ENCODE data around the gene CERK. TPM values are rescaled to one million over a fixed set of nuclear protein-coding genes. Genes with fewer than 3 reads are reported as not detected.
"Not testable (repeated sequence)": the region's sequence is repeated elsewhere in the genome, so short reads cannot be mapped to it uniquely, and the experiment has no call there.

CERK gene
- total RNA-seq, 2 donors from 2014 or later = 164 to 174 TPM

- Mint-ChIP-seq H3K27ac (no peak overlapping the region), H3K4me3 (no peak overlapping the region), H3K27me3 (no peaks in the 10 kb centered on the region), H3K36me3 (ENCODE audit: low read depth) (peaks cover 2% of the 10 kb centered on the region), H3K4me1 (peaks cover 16% of the 10 kb centered on the region)
- H3K9me3 ChIP-seq (ENCODE audit: control insufficient read depth, low read length, poor library complexity, severe bottlenecking) = no peaks in the 10 kb centered on the region
- DNase-seq (no peak), ATAC-seq (no peak)
Measured at GRCh38 chr22:46649141-46650077, 88.6 kb downstream of the CERK start.

GRCh38 chr22:46648225-46648820 is 89.7 kb downstream of the CERK start:
- not testable (repeated sequence) for DNase-seq; H3K4me3 Mint-ChIP-seq; H3K27ac Mint-ChIP-seq; H3K27me3 Mint-ChIP-seq; H3K36me3 Mint-ChIP-seq (ENCODE audit: low read depth); H3K9me3 ChIP-seq (ENCODE audit: control insufficient read depth, low read length, poor library complexity, severe bottlenecking); ATAC-seq
- peaks cover 20% of the 10 kb centered on the region for H3K4me1 Mint-ChIP-seq

DNA sequence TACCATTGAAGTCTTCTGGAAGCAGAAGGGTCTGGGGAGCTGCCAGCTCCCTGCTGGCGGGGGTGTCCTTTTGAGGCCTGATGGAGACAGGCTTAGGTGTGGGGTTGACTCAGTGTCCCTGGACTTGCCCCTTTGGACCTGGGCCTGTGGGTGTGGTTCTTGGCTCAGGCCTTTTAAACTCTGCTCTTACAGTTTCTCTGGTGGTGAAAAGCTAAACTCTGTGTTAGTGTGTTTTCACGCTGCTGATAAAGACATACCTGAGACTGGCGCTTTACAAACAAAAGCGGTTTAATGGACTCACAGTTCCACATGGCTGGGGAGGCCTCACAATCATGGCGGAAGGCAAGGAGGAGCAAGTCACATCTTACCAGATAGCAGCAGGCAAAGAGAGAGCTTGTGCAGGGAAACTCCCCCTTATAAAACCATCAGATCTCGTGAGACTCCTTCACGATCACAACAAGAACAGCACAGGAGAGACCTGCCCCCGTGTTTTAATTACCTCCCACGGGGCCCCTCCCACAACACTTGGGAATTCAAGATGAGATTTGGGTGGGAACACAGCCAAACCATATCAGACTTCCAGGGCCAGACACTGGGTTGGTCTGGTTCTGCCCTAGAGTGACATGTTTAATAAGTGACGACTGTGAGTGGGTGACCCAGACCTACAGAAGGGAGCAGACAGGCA is 91.4 kb downstream of the CERK start:
- peaks cover 2% of the 10 kb centered on the region for H3K36me3 Mint-ChIP-seq (ENCODE audit: low read depth)
- no peaks in the 10 kb centered on the region for H3K27me3 Mint-ChIP-seq
- DNase-seq (no peak), ATAC-seq (no peak)
- H3K9me3 ChIP-seq (ENCODE audit: control insufficient read depth, low read length, poor library complexity, severe bottlenecking) = no peaks in the 10 kb centered on the region
- H3K27ac Mint-ChIP-seq = no peak overlapping the region
- H3K4me3 Mint-ChIP-seq = no peak overlapping the region
- peaks cover 12% of the 10 kb centered on the region for H3K4me1 Mint-ChIP-seq

DNA sequence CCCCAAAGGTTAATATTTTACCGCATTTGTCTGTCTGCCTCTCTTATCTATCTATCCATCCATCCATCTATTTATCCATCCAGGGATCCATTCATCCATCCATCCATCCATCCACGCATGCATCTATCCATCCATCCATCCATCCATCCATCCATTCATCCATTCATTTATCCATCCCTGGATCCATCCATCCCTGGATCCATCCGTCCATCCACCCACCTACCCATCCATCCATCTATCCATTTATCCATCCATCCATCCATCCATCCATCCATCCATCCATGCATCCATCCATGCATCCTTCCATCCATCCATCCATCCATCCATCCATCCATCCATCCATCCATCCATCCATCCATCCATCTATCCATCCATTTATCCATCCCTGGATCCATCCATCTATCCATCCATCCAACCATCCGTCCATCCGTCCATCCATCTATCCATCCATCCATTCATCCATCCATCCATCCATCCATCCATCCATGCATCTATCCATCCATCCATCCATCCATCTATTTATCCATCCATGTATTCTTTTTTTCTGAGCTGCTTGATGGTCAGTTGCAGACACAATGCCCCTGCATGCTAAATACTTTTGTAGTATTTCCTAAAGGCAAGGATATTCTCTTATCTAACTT is 95.1 kb downstream of the CERK start:
- ATAC-seq; H3K27ac Mint-ChIP-seq; H3K4me3 Mint-ChIP-seq; DNase-seq; H3K36me3 Mint-ChIP-seq (ENCODE audit: low read depth); H3K9me3 ChIP-seq (ENCODE audit: control insufficient read depth, low read length, poor library complexity, severe bottlenecking); H3K27me3 Mint-ChIP-seq: not testable (repeated sequence)
- H3K4me1 Mint-ChIP-seq = peaks cover 12% of the 10 kb centered on the region

GRCh38 chr22:46641811-46642266 is 96.2 kb downstream of the CERK start:
- H3K4me3 Mint-ChIP-seq = no peak overlapping the region
- H3K27ac Mint-ChIP-seq = no peak overlapping the region
- H3K36me3 Mint-ChIP-seq (ENCODE audit: low read depth) = no peaks in the 10 kb centered on the region
- no peak for DNase-seq
- H3K4me1 Mint-ChIP-seq = peaks cover 12% of the 10 kb centered on the region
- no peak for ATAC-seq
- no peaks in the 10 kb centered on the region for H3K9me3 ChIP-seq (ENCODE audit: control insufficient read depth, low read length, poor library complexity, severe bottlenecking)
- H3K27me3 Mint-ChIP-seq = no peaks in the 10 kb centered on the region

DNA sequence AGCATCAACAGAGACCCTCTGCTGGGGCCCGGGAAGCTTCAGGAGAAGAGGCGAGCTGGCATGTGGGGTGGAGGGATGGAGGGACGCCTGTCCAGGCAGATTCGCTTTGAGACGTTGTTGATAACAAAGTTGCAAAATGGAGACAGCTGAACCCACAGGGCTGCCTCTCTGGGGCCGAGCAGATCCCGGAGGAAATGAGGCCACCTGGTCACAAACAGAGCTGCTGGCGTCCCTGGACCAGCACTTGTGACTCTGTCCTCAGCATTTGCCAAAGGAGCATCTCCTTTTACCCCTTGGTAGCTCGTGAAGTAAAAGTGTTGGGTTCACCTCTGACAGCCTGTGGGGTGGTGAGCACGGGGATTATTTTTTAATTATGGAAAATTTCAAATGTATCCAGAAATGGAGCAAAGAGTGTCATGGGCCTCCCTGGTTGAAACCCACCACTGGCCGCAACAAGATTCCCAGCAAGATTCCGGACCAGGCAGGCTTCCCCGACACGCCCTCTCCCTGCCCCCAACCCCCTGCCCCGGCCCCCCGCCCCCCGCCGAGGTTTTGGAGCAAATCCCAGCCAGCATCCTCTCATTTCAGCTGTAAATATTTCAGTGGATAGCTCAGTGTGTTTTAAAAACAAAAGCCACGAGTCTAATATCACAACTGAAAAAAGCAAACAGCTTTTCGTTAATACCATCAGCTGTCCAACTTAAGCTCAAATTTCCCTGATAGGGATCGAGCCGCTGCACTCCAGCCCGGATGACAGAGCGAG is 97.6 kb downstream of the CERK start:
- Mint-ChIP-seq H3K27me3 (no peaks in the 10 kb centered on the region), H3K36me3 (ENCODE audit: low read depth) (no peaks in the 10 kb centered on the region), H3K27ac (no peak overlapping the region), H3K4me1 (peaks cover 10% of the 10 kb centered on the region), H3K4me3 (no peak overlapping the region)
- no peaks in the 10 kb centered on the region for H3K9me3 ChIP-seq (ENCODE audit: control insufficient read depth, low read length, poor library complexity, severe bottlenecking)
- DNase-seq (no peak), ATAC-seq (no peak)

GRCh38 chr22:46639843-46640242 is 98.2 kb downstream of the CERK start:
- no peaks in the 10 kb centered on the region for H3K36me3 Mint-ChIP-seq (ENCODE audit: low read depth)
- H3K9me3 ChIP-seq (ENCODE audit: control insufficient read depth, low read length, poor library complexity, severe bottlenecking) = no peaks in the 10 kb centered on the region
- H3K27me3 Mint-ChIP-seq = no peaks in the 10 kb centered on the region
- ATAC-seq = no peak
- H3K27ac Mint-ChIP-seq = no peak overlapping the region
- peaks cover 10% of the 10 kb centered on the region for H3K4me1 Mint-ChIP-seq
- DNase-seq = no peak
- no peak overlapping the region for H3K4me3 Mint-ChIP-seq

DNA sequence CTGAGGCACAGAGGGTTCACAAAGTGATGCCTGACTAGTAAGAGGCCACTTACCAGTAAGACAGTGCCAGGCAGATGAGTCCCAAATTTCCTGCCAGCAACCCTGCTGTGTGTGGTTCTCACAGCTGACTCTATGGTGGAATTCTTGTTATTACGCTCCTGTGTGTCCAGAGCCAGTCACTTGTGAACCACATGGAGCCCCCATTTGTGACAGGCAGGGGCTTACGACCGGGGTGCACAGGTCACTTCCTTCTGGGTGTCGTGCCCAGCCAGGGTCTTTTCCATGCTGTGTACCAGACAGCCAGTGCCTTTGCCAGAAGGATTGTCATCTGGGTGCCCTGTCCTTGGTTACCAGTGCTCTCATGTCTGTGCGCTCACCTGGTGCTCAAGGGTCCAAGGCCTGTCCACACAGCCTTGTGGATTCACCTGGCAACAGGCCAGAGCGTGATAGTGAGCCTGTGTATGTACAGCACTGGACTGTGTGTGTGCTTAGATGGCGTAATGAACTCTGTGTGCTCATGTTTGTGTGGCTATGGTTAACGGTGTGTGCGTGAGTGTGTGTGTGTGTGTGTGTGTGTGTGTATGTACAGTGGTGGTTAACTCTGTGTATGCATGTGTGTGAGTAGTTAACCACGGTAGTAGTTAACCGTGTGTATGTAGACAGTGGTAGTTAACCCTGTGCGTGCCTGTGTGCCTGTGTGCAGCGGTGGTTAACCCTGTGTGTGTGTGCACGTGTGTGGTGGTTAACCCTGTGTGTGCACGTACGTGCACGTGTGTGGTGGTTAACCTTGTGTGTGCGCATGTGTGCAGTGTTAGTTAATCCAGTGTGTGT is 99.2 kb downstream of the CERK start:
- Mint-ChIP-seq H3K4me3 (no peak overlapping the region), H3K27me3 (no peaks in the 10 kb centered on the region), H3K36me3 (ENCODE audit: low read depth) (peaks cover 2% of the 10 kb centered on the region), H3K27ac (peak overlapping the region; percentile 66), H3K4me1 (peaks cover 9% of the 10 kb centered on the region)
- ATAC-seq (peak; percentile 44), DNase-seq (no peak)
- no peaks in the 10 kb centered on the region for H3K9me3 ChIP-seq (ENCODE audit: control insufficient read depth, low read length, poor library complexity, severe bottlenecking)

DNA sequence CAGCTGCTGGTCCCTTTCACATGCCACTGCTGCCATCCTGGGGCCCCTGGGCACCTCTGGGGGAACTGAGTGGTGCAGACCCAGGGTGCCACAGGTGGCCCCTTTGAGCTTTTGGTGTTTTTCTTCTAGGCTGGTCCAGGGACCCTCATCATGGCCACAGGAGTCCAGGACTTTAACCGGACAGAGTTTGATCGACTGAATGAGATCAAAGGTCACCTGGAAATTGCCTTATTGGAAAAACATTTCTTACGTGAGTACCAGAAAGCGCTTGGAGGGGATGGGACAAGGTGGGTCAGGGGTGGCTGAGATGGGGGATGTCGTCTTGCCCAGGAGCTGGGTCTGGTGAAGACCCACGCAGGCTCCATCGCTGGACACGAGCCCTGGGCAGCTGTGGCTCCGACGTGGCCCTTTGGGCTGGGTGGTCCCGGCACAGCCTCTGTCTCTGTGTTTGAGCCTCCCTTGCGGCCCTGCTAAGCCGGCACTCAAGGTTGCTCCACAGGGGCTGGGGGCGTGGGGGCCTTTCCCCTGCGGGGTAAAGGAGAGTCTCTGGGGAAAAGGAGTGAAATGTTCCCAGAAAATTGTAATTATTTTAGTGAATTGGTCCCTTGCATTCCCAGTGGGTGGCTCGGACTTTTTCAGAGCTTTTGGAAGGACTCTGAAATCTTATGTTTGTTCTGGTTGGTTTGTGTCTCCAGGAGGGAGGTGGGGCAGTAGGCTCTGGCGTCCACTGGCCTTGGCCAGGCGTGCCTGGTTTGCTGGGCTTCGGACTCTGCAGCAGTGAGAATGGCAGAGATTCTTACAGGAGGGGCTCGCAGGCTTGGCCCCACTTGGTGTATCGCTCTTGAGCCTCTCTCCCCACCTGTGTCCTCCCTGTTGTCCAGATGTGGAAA is 100.1 kb downstream of the CERK start:
- DNase-seq = no peak
- Mint-ChIP-seq H3K36me3 (ENCODE audit: low read depth) (peaks cover 2% of the 10 kb centered on the region), H3K27ac (peak overlapping the region; percentile 66), H3K4me3 (no peak overlapping the region), H3K4me1 (peaks cover 9% of the 10 kb centered on the region), H3K27me3 (no peaks in the 10 kb centered on the region)
- H3K9me3 ChIP-seq (ENCODE audit: control insufficient read depth, low read length, poor library complexity, severe bottlenecking) = no peaks in the 10 kb centered on the region
- no peak for ATAC-seq

- no peaks in the 10 kb centered on the region for H3K9me3 ChIP-seq (ENCODE audit: control insufficient read depth, low read length, poor library complexity, severe bottlenecking)
- no peaks in the 10 kb centered on the region for H3K27me3 Mint-ChIP-seq
- peaks cover 9% of the 10 kb centered on the region for H3K4me1 Mint-ChIP-seq
- no peak overlapping the region for H3K27ac Mint-ChIP-seq
- ATAC-seq (no peak), DNase-seq (no peak)
- H3K36me3 Mint-ChIP-seq (ENCODE audit: low read depth) = peaks cover 2% of the 10 kb centered on the region
- H3K4me3 Mint-ChIP-seq = no peak overlapping the region
Measured at GRCh38 chr22:46636221-46637002, 101.6 kb downstream of the CERK start.

GRCh38 chr22:46635756-46636155 is 102.3 kb downstream of the CERK start:
- Mint-ChIP-seq H3K4me3 (no peak overlapping the region), H3K4me1 (peaks cover 10% of the 10 kb centered on the region), H3K27me3 (no peaks in the 10 kb centered on the region), H3K36me3 (ENCODE audit: low read depth) (peaks cover 2% of the 10 kb centered on the region), H3K27ac (no peak overlapping the region)
- no peaks in the 10 kb centered on the region for H3K9me3 ChIP-seq (ENCODE audit: control insufficient read depth, low read length, poor library complexity, severe bottlenecking)
- ATAC-seq (no peak), DNase-seq (no peak)

All from T-helper 17 cell (primary cell).